Mesothelial cell of epicardium (in vitro differentiated cells): ENCODE data around the gene EIF1AY. TPM values are rescaled to one million over a fixed set of nuclear protein-coding genes. Genes with fewer than 3 reads are reported as not detected.
"Not testable (repeated sequence)": the region's sequence is repeated elsewhere in the genome, so short reads cannot be mapped to it uniquely, and the experiment has no call there.

Source experiments
- DNase-seq, 2 experiments: peaks; one replicate each; pipeline ENCODE4 v3.0.0; 2021; ENCODE audit warnings: low spot score in 2 of 2; ENCODE audit not compliant: unreplicated experiment in 2 of 2
- H3K27ac Mint-ChIP-seq: 2 replicates; pipeline ENCODE4 v1.8.0; 2021; ENCODE audit warnings: mixed read lengths
- H3K27me3 Mint-ChIP-seq: 2 replicates; pipeline ENCODE4 v1.8.0; 2021; ENCODE audit warnings: low read depth, mixed read lengths
- H3K36me3 Mint-ChIP-seq: 2 replicates; pipeline ENCODE4 v1.8.0; 2021; ENCODE audit warnings: mixed read lengths
- H3K4me1 Mint-ChIP-seq: 2 replicates; pipeline ENCODE4 v1.8.0; 2021; ENCODE audit warnings: mixed read lengths
- H3K4me3 Mint-ChIP-seq: 2 replicates; pipeline ENCODE4 v1.8.0; 2021; ENCODE audit warnings: mild to moderate bottlenecking, moderate library complexity, mixed read lengths
- H3K9me3 Mint-ChIP-seq: 2 replicates; pipeline ENCODE4 v1.8.0; 2021; ENCODE audit warnings: mixed read lengths
- CTCF ChIP-seq: fragments of 200-600 bp; sonication (generic); IDR thresholded peaks from one replicate; pipeline ENCODE4 v1.5.0; 2021; ENCODE audit warnings: antibody characterized with exemption; ENCODE audit not compliant: unreplicated experiment
- total RNA-seq: library from RNA; stranded (reverse); gene quantifications from 3 replicates; pipeline ENCODE4 v1.2.1, GENCODE V29; 2021

EIF1AY gene
- total RNA-seq, 1 donor from 2014 or later, result not detected

GRCh38 chrY:20546071-20546470 lies 29.5 kb upstream of the EIF1AY start:
- H3K4me3 Mint-ChIP-seq, result no peak overlapping the region
- H3K4me1 Mint-ChIP-seq, result no peaks in the 10 kb centered on the region
- H3K9me3 Mint-ChIP-seq, result no peaks in the 10 kb centered on the region
- DNase-seq, result no peak
- TF ChIP-seq CTCF, result no peak
- no peaks in the 10 kb centered on the region for H3K27me3 Mint-ChIP-seq
- H3K27ac Mint-ChIP-seq, result no peak overlapping the region
- no peaks in the 10 kb centered on the region for H3K36me3 Mint-ChIP-seq

- Mint-ChIP-seq H3K36me3 (no peaks in the 10 kb centered on the region), H3K27ac (no peak overlapping the region), H3K4me3 (no peak overlapping the region), H3K9me3 (no peaks in the 10 kb centered on the region), H3K4me1 (no peaks in the 10 kb centered on the region), H3K27me3 (no peaks in the 10 kb centered on the region)
- TF ChIP-seq CTCF, result no peak
- no peak for DNase-seq
These were observed 26.3 kb upstream of the EIF1AY start for GRCh38 chrY:20549289-20549688.

GRCh38 chrY:20551840-20552239 lies 23.7 kb upstream of the EIF1AY start:
- Mint-ChIP-seq H3K4me1 (no peaks in the 10 kb centered on the region), H3K36me3 (no peaks in the 10 kb centered on the region), H3K9me3 (no peaks in the 10 kb centered on the region), H3K4me3 (no peak overlapping the region), H3K27me3 (no peaks in the 10 kb centered on the region), H3K27ac (no peak overlapping the region)
- no peak for TF ChIP-seq CTCF
- DNase-seq, result no peak

GRCh38 chrY:20552764-20553323 lies 22.7 kb upstream of the EIF1AY start:
- not testable (repeated sequence) for DNase-seq, H3K36me3 Mint-ChIP-seq, H3K27me3 Mint-ChIP-seq, H3K9me3 Mint-ChIP-seq, H3K27ac Mint-ChIP-seq, H3K4me1 Mint-ChIP-seq, H3K4me3 Mint-ChIP-seq

GRCh38 chrY:20555820-20556219 lies 19.8 kb upstream of the EIF1AY start:
- Mint-ChIP-seq H3K9me3 (no peaks in the 10 kb centered on the region), H3K27me3 (no peaks in the 10 kb centered on the region), H3K4me1 (no peaks in the 10 kb centered on the region), H3K36me3 (no peaks in the 10 kb centered on the region), H3K27ac (no peak overlapping the region), H3K4me3 (no peak overlapping the region)
- DNase-seq, result no peak
- no peak for TF ChIP-seq CTCF

- H3K9me3 Mint-ChIP-seq, result no peaks in the 10 kb centered on the region
- no peak for DNase-seq
- H3K4me3 Mint-ChIP-seq, result no peak overlapping the region
- TF ChIP-seq CTCF, result no peak
- H3K27me3 Mint-ChIP-seq, result no peaks in the 10 kb centered on the region
- H3K27ac Mint-ChIP-seq, result no peak overlapping the region
- H3K4me1 Mint-ChIP-seq, result no peaks in the 10 kb centered on the region
- no peaks in the 10 kb centered on the region for H3K36me3 Mint-ChIP-seq
These were observed 16.9 kb upstream of the EIF1AY start for GRCh38 chrY:20558677-20559076.
